ENCODE data around the gene ACOX1.

- TF ChIP-seq GATA2 (IDR thresholded peaks at IDR 0.05; ENCODE audit: low read depth, low read length) (no peak), GATA3 (IDR thresholded peaks at IDR 0.05; ENCODE audit: low read depth, low read length) (no peak)
Measured at GRCh38 chr17:75897160-75898019, 81.6 kb downstream of the ACOX1 start.
